Measurements from ENCODE around the gene PRKRIP1. TPM values are rescaled to one million over a fixed set of nuclear protein-coding genes. Genes with fewer than 3 reads are reported as not detected.

Gene PRKRIP1
- total and polyA plus RNA-seq, 4 donors = 5.4 to 15.8 (median 7.1) TPM

DNA sequence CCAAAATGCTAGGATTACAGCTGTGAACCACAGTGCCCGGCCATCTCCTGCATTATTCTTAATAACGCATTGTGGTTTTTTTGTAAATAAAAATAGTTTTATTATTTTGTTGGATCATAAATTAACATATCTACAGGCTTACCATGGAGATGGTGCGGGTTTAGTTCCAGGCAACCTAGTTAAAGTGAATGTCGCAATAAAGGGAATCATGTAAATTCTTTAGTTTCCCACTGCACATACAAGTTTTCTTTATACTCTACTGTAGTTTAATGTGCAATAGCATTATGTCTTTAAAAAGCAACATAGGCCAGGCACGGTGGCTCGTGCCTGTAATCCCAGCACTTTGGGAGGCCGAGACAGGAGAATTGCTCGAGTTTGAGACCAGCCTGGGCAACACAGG lies 2.4 kb downstream of the PRKRIP1 start:
- Histone ChIP-seq H3K9me3 (ENCODE audit: control insufficient read depth in 4 of 4, low read length in 3 of 4) (no peaks in the 10 kb centered on the region), H3K9ac (ENCODE audit: low read depth in 1 of 2, low read length in 2 of 2) (no peak overlapping the region), H3K27ac (ENCODE audit: low read depth in 1 of 2, low read length in 2 of 2) (no peak overlapping the region), H3K36me3 (ENCODE audit: control insufficient read depth in 4 of 4, insufficient read depth in 3 of 4, low read depth in 1 of 4, low read length in 3 of 4) (peaks cover 5 to 32% (median 20%) of the 10 kb centered on the region in 4 donors), H3K4me1 (ENCODE audit: control insufficient read depth in 4 of 4, insufficient read depth in 4 of 4, low read length in 3 of 4) (peaks cover 0 to 19% (median 16%) of the 10 kb centered on the region in 4 donors), H3K27me3 (ENCODE audit: control insufficient read depth in 4 of 4, insufficient read depth in 4 of 4, low read length in 3 of 4) (no peaks in the 10 kb centered on the region), H3K4me3 (ENCODE audit: low read depth in 1 of 3, low read length in 3 of 3) (no peak overlapping the region)
- 96% methylated on average over 8 of the region's 8 CpGs for WGBS
- TF ChIP-seq, protein P1, sequence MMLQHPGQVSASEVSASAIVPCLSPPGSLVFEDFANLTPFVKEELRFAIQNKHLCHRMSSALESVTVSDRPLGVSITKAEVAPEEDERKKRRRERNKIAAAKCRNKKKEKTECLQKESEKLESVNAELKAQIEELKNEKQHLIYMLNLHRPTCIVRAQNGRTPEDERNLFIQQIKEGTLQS (IDR thresholded peaks at IDR 0.05) = no peak
- TF ChIP-seq, protein P2, sequence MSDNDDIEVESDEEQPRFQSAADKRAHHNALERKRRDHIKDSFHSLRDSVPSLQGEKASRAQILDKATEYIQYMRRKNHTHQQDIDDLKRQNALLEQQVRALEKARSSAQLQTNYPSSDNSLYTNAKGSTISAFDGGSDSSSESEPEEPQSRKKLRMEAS (IDR thresholded peaks at IDR 0.05) = no peak
- TF ChIP-seq HNF4A (conservative IDR thresholded peaks at IDR 0.05) (no peak), EGR1 (IDR thresholded peaks at IDR 0.05; ENCODE audit: low read depth in 2 of 2) (no peak), YY1 (IDR thresholded peaks at IDR 0.05) (no peak), JUND (IDR thresholded peaks at IDR 0.05) (no peak), SP1 (IDR thresholded peaks at IDR 0.05) (no peak), RAD21 (IDR thresholded peaks at IDR 0.05) (no peak), TAF1 (conservative IDR thresholded peaks at IDR 0.05) (no peak), HNF4G (IDR thresholded peaks at IDR 0.05) (no peak), FOXA2 (IDR thresholded peaks at IDR 0.05) (no peak), GABPA (IDR thresholded peaks at IDR 0.05 in 1 of 2, conservative IDR thresholded peaks at IDR 0.05 in 1 of 2) (no peak), FOXA1 (IDR thresholded peaks at IDR 0.05) (no peak), RXRA (IDR thresholded peaks at IDR 0.05) (no peak), NR2F2 (IDR thresholded peaks at IDR 0.05) (no peak)
- TF ChIP-seq, protein P3, sequence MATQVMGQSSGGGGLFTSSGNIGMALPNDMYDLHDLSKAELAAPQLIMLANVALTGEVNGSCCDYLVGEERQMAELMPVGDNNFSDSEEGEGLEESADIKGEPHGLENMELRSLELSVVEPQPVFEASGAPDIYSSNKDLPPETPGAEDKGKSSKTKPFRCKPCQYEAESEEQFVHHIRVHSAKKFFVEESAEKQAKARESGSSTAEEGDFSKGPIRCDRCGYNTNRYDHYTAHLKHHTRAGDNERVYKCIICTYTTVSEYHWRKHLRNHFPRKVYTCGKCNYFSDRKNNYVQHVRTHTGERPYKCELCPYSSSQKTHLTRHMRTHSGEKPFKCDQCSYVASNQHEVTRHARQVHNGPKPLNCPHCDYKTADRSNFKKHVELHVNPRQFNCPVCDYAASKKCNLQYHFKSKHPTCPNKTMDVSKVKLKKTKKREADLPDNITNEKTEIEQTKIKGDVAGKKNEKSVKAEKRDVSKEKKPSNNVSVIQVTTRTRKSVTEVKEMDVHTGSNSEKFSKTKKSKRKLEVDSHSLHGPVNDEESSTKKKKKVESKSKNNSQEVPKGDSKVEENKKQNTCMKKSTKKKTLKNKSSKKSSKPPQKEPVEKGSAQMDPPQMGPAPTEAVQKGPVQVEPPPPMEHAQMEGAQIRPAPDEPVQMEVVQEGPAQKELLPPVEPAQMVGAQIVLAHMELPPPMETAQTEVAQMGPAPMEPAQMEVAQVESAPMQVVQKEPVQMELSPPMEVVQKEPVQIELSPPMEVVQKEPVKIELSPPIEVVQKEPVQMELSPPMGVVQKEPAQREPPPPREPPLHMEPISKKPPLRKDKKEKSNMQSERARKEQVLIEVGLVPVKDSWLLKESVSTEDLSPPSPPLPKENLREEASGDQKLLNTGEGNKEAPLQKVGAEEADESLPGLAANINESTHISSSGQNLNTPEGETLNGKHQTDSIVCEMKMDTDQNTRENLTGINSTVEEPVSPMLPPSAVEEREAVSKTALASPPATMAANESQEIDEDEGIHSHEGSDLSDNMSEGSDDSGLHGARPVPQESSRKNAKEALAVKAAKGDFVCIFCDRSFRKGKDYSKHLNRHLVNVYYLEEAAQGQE (IDR thresholded peaks at IDR 0.05) = no peak
- TF ChIP-seq, protein P4, sequence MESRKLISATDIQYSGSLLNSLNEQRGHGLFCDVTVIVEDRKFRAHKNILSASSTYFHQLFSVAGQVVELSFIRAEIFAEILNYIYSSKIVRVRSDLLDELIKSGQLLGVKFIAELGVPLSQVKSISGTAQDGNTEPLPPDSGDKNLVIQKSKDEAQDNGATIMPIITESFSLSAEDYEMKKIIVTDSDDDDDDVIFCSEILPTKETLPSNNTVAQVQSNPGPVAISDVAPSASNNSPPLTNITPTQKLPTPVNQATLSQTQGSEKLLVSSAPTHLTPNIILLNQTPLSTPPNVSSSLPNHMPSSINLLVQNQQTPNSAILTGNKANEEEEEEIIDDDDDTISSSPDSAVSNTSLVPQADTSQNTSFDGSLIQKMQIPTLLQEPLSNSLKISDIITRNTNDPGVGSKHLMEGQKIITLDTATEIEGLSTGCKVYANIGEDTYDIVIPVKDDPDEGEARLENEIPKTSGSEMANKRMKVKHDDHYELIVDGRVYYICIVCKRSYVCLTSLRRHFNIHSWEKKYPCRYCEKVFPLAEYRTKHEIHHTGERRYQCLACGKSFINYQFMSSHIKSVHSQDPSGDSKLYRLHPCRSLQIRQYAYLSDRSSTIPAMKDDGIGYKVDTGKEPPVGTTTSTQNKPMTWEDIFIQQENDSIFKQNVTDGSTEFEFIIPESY (IDR thresholded peaks at IDR 0.05) = no peak
- TF ChIP-seq, protein P5, sequence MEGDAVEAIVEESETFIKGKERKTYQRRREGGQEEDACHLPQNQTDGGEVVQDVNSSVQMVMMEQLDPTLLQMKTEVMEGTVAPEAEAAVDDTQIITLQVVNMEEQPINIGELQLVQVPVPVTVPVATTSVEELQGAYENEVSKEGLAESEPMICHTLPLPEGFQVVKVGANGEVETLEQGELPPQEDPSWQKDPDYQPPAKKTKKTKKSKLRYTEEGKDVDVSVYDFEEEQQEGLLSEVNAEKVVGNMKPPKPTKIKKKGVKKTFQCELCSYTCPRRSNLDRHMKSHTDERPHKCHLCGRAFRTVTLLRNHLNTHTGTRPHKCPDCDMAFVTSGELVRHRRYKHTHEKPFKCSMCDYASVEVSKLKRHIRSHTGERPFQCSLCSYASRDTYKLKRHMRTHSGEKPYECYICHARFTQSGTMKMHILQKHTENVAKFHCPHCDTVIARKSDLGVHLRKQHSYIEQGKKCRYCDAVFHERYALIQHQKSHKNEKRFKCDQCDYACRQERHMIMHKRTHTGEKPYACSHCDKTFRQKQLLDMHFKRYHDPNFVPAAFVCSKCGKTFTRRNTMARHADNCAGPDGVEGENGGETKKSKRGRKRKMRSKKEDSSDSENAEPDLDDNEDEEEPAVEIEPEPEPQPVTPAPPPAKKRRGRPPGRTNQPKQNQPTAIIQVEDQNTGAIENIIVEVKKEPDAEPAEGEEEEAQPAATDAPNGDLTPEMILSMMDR (IDR thresholded peaks at IDR 0.05; ENCODE audit: low read depth, low read length, missing input control) = no peak
- DNase-seq (ENCODE audit: low spot score) = no peak

Data from liver (tissue), 9 donors.